HepG2 (cell line): ENCODE measurements around the gene DNAAF1. TPM values are rescaled to one million over a fixed set of nuclear protein-coding genes. Genes with fewer than 3 reads are reported as not detected.

Experiments
- CEBPG ChIP-seq: IDR thresholded peaks from 2 replicates; pipeline ENCODE4 v1.6.1; 2016
- FOXP4 ChIP-seq: sonication (generic); formaldehyde crosslinking; IDR thresholded peaks from 2 replicates; pipeline ENCODE4 v1.4.0; 2020; ENCODE audit warnings: missing genetic modification reagents
- GLI4 ChIP-seq: sonication (generic); formaldehyde crosslinking; IDR thresholded peaks from 2 replicates; pipeline ENCODE4 v1.5.1; 2020; ENCODE audit warnings: missing genetic modification reagents, mild to moderate bottlenecking, moderate library complexity, borderline replicate concordance
- GPN1 ChIP-seq: sonication (generic); formaldehyde crosslinking; IDR thresholded peaks from 2 replicates; pipeline ENCODE4 v1.5.1; 2020; ENCODE audit warnings: missing genetic modification reagents, borderline replicate concordance
- KLF12 ChIP-seq: sonication (generic); formaldehyde crosslinking; IDR thresholded peaks from 2 replicates; pipeline ENCODE4 v1.4.0; 2020; ENCODE audit warnings: missing genetic modification reagents, borderline replicate concordance
- KLF9 ChIP-seq: IDR thresholded peaks from 2 replicates; pipeline ENCODE4 v1.6.1; 2016; ENCODE audit warnings: low read depth
- MEF2D ChIP-seq: sonication (generic); formaldehyde crosslinking; IDR thresholded peaks from 2 replicates; pipeline ENCODE4 v1.5.1; 2020; ENCODE audit warnings: mild to moderate bottlenecking, missing genetic modification reagents
- MYC ChIP-seq: sonication (generic); formaldehyde crosslinking; IDR thresholded peaks from 2 replicates; pipeline ENCODE4 v1.9.0; 2021; ENCODE audit warnings: missing genetic modification reagents, borderline replicate concordance
- NFRKB ChIP-seq: fragments of 450-650 bp; IDR thresholded peaks from 2 replicates; pipeline ENCODE4 v1.6.1; 2017
- RBAK ChIP-seq: sonication (generic); formaldehyde crosslinking; IDR thresholded peaks from 2 replicates; pipeline ENCODE4 v1.5.1; 2020; ENCODE audit warnings: mild to moderate bottlenecking, missing genetic modification reagents
- RXRA ChIP-seq: sonication (generic); formaldehyde crosslinking; IDR thresholded peaks from 2 replicates; pipeline ENCODE4 v1.5.1; 2020; ENCODE audit warnings: missing genetic modification reagents
- SETDB1 ChIP-seq: sonication (generic); formaldehyde crosslinking; IDR thresholded peaks from 2 replicates; pipeline ENCODE4 v1.5.1; 2020; ENCODE audit warnings: missing genetic modification reagents, mild to moderate bottlenecking, borderline replicate concordance
- SIN3A ChIP-seq: IDR thresholded peaks from 2 replicates; pipeline ENCODE4 v1.6.1; 2011; ENCODE audit warnings: low read depth, mild to moderate bottlenecking, control low read depth, low read length, borderline replicate concordance
- SIX4 ChIP-seq: sonication (generic); formaldehyde crosslinking; IDR thresholded peaks from 2 replicates; pipeline ENCODE4 v1.4.0; 2020; ENCODE audit warnings: missing genetic modification reagents
- ZNF260 ChIP-seq: sonication (generic); formaldehyde crosslinking; IDR thresholded peaks from 2 replicates; pipeline ENCODE4 v1.4.0; 2020; ENCODE audit warnings: missing genetic modification reagents, low read depth, mild to moderate bottlenecking, borderline replicate concordance
- ZNF337 ChIP-seq: sonication (generic); formaldehyde crosslinking; IDR thresholded peaks from 2 replicates; pipeline ENCODE4 v1.5.1; 2020; ENCODE audit warnings: missing genetic modification reagents, low read depth, mild to moderate bottlenecking, borderline replicate concordance
- ZNF441 ChIP-seq: sonication (generic); formaldehyde crosslinking; IDR thresholded peaks from 2 replicates; pipeline ENCODE4 v1.7.0; 2021; ENCODE audit warnings: missing genetic modification reagents, borderline replicate concordance
- ZNF816 ChIP-seq: sonication (generic); formaldehyde crosslinking; IDR thresholded peaks from 2 replicates; pipeline ENCODE4 v1.8.0; 2022; ENCODE audit warnings: missing genetic modification reagents, mild to moderate bottlenecking, borderline replicate concordance
- ZSCAN30 ChIP-seq: sonication (generic); formaldehyde crosslinking; IDR thresholded peaks from 2 replicates; pipeline ENCODE4 v1.5.0; 2020; ENCODE audit warnings: mild to moderate bottlenecking, missing genetic modification reagents
- polyA plus RNA-seq, 8 experiments: library from polyadenylated mRNA; depleted of rRNA in 3 of 8; stranded (reverse) in 7 of 8; unstranded in 1 of 8; fragments of >200 nt; fragmentation: Illumina TruSeq in 4 of 8; extraction: Trizol in 4 of 8; gene quantifications; 2 replicates each; pipeline versions ENCODE4 v1.2.1 to v1.2.3, GENCODE V29; 2011 to 2016; ENCODE audit warnings: low read depth in 4 of 8, missing spikeins in 1 of 8, mixed read lengths in 1 of 8; ENCODE audit not compliant: insufficient read depth in 1 of 8
- total RNA-seq, 5 experiments: library from RNA; depleted of rRNA; stranded (reverse); fragments of >200 nt; fragmentation: Illumina TruSeq; extraction: Trizol; gene quantifications; 2 replicates each; pipeline ENCODE4 v1.2.3, GENCODE V29; 2016; ENCODE audit warnings: low read depth in 1 of 5
- TF ChIP-seq, protein P1 (sequence below): sonication (generic); formaldehyde crosslinking; IDR thresholded peaks from 2 replicates; pipeline ENCODE4 v1.4.0; 2020; ENCODE audit warnings: missing genetic modification reagents, borderline replicate concordance
- TF ChIP-seq, protein P2 (sequence below): sonication (generic); formaldehyde crosslinking; IDR thresholded peaks from 2 replicates; pipeline ENCODE4 v1.4.0; 2020; ENCODE audit warnings: missing genetic modification reagents

The DNAAF1 gene
- total and polyA plus RNA-seq, 2 of the 13 experiments (the other 11 are each of a cell fraction or from before 2014, with no cell fraction given), result 0.04 TPM; not detected in 1

DNA sequence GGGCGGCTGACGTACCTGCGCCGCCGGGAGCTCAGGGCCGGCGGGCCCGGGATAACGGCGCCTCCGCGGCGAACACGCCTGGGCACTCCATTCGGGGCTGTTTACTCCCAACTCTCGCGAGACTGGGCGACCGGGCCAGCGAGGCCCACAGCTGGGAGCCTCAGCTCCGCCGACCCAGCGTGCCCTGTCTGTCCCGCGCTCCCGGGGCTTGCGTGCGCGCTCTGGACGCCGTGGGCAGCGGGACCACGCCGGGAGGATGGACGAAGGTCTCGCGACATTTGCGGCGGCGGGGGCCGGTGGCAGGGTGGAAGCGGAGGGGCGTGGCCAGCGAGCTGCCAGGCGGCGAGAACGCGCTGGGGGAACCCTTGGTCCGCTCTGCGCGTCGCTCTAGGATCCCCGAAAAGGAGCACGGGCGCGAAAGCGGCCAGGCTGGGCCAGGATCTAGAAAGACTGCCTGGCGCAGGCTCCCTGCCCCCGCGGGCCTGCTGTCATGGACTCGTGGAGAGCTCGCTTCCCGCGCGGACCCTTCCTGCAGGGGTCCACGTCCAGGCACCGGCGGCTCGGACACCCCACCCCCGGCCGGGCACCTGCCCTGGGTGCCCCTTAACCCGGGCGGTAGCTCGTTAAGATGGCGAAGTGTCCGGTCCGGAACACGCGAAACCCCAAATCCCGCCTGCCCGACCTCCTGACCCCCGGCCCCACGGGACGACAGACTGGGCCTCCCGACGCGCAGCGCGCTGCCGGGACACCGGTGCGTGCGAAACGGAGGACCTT, 28.2 kb upstream of the DNAAF1 start, which contains the start of gene MBTPS1 (continued):
- TF ChIP-seq ZNF816 (CRISPR knock-in tag), result peak; percentile 86; the same call in 1 of the 2 replicates
- TF ChIP-seq ZNF441 (CRISPR knock-in tag), result peak; percentile 81; the same call in 1 of the 2 replicates
- TF ChIP-seq GLI4 (CRISPR knock-in tag), result 0 out of 2 replicates have a peak, but pooled peaks have one; percentile 89
- 0 out of 2 replicates have a peak, but pooled peaks have one; percentile 77 for TF ChIP-seq ZNF337 (CRISPR knock-in tag)
- TF ChIP-seq RBAK (CRISPR knock-in tag), result no peak
- 0 out of 2 replicates have a peak, but pooled peaks have one; percentile 6 for TF ChIP-seq SIX4 (CRISPR knock-in tag)
- TF ChIP-seq KLF9 (CRISPR knock-in tag), result 0 out of 2 replicates have a peak, but pooled peaks have one; percentile 50
- TF ChIP-seq SIN3A, result peak; percentile 71; the same call in 1 of the 2 replicates
- TF ChIP-seq MYC (CRISPR knock-in tag), result peak; percentile 69
- no peak for TF ChIP-seq SETDB1
- no peak for TF ChIP-seq FOXP4 (CRISPR knock-in tag)
- TF ChIP-seq, protein P1, sequence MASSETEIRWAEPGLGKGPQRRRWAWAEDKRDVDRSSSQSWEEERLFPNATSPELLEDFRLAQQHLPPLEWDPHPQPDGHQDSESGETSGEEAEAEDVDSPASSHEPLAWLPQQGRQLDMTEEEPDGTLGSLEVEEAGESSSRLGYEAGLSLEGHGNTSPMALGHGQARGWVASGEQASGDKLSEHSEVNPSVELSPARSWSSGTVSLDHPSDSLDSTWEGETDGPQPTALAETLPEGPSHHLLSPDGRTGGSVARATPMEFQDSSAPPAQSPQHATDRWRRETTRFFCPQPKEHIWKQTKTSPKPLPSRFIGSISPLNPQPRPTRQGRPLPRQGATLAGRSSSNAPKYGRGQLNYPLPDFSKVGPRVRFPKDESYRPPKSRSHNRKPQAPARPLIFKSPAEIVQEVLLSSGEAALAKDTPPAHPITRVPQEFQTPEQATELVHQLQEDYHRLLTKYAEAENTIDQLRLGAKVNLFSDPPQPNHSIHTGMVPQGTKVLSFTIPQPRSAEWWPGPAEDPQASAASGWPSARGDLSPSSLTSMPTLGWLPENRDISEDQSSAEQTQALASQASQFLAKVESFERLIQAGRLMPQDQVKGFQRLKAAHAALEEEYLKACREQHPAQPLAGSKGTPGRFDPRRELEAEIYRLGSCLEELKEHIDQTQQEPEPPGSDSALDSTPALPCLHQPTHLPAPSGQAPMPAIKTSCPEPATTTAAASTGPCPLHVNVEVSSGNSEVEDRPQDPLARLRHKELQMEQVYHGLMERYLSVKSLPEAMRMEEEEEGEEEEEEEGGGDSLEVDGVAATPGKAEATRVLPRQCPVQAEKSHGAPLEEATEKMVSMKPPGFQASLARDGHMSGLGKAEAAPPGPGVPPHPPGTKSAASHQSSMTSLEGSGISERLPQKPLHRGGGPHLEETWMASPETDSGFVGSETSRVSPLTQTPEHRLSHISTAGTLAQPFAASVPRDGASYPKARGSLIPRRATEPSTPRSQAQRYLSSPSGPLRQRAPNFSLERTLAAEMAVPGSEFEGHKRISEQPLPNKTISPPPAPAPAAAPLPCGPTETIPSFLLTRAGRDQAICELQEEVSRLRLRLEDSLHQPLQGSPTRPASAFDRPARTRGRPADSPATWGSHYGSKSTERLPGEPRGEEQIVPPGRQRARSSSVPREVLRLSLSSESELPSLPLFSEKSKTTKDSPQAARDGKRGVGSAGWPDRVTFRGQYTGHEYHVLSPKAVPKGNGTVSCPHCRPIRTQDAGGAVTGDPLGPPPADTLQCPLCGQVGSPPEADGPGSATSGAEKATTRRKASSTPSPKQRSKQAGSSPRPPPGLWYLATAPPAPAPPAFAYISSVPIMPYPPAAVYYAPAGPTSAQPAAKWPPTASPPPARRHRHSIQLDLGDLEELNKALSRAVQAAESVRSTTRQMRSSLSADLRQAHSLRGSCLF (CRISPR knock-in tag), result no peak
- peak; percentile 36 for TF ChIP-seq CEBPG (CRISPR knock-in tag)
- TF ChIP-seq ZNF260 (CRISPR knock-in tag), result no peak
- no peak for TF ChIP-seq MEF2D
- TF ChIP-seq NFRKB, result no peak
- TF ChIP-seq GPN1 (CRISPR knock-in tag), result no peak
- peak; percentile 89 for TF ChIP-seq RXRA (CRISPR knock-in tag)
- peak; percentile 76; the same call in 1 of the 2 replicates for TF ChIP-seq KLF12 (CRISPR knock-in tag)
- TF ChIP-seq, protein P2, sequence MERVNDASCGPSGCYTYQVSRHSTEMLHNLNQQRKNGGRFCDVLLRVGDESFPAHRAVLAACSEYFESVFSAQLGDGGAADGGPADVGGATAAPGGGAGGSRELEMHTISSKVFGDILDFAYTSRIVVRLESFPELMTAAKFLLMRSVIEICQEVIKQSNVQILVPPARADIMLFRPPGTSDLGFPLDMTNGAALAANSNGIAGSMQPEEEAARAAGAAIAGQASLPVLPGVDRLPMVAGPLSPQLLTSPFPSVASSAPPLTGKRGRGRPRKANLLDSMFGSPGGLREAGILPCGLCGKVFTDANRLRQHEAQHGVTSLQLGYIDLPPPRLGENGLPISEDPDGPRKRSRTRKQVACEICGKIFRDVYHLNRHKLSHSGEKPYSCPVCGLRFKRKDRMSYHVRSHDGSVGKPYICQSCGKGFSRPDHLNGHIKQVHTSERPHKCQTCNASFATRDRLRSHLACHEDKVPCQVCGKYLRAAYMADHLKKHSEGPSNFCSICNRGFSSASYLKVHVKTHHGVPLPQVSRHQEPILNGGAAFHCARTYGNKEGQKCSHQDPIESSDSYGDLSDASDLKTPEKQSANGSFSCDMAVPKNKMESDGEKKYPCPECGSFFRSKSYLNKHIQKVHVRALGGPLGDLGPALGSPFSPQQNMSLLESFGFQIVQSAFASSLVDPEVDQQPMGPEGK (CRISPR knock-in tag), result peak; percentile 86
- no peak for TF ChIP-seq ZSCAN30 (CRISPR knock-in tag)
